Fibroblast of lung (primary cell): ENCODE measurements around the gene HECTD1.

Source experiments
- EZH2 ChIP-seq: IDR thresholded peaks from 2 replicates; pipeline ENCODE4 v1.5.1; 2012; ENCODE audit warnings: low read length, control low read depth, mild to moderate bottlenecking; ENCODE audit errors: missing control alignments
- TF ChIP-seq, protein P1 (sequence below), 2 donors: IDR thresholded peaks in 1 of 2; conservative IDR thresholded peaks in 1 of 2; 1 replicate in 1 of 2; 2 replicates in 1 of 2; pipeline ENCODE4 v1.5.1; 2011 to 2012; ENCODE audit warnings: low read length in 2 of 2, control low read depth in 1 of 2, inconsistent platforms in 1 of 2, low read depth in 1 of 2, mild to moderate bottlenecking in 1 of 2

DNA sequence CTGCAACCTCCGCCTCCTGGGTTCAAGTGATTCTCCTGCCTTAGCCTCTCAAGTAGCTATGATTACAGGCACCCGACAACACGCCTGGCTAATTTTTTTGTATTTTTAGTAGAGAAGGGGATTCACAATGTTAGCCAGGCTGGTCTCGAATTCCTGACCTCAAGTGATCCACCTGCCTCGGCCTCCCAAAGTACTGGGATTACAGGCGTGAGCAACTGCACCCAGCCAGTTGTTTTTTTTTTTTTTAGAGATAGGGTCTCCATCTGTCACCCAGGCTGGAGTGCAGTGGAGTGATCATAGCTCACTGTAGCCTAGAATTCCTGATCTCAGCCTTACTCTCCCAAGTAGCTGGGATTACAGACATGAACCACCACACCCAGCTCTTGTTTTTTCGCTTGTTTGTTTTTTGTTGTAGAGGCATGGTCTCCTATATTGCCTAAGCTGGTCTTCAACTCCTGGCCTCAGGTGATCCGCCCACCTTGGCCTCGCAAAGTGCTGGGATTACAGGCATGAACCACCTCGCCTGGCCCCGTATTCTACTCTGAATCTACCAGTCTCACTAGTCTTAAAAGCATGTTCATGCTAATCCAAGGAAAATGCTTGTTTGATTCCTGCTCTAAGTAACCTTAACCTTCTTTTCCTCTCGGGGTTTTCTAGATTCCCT is 149.8 kb downstream of the HECTD1 start:
- TF ChIP-seq, protein P1, sequence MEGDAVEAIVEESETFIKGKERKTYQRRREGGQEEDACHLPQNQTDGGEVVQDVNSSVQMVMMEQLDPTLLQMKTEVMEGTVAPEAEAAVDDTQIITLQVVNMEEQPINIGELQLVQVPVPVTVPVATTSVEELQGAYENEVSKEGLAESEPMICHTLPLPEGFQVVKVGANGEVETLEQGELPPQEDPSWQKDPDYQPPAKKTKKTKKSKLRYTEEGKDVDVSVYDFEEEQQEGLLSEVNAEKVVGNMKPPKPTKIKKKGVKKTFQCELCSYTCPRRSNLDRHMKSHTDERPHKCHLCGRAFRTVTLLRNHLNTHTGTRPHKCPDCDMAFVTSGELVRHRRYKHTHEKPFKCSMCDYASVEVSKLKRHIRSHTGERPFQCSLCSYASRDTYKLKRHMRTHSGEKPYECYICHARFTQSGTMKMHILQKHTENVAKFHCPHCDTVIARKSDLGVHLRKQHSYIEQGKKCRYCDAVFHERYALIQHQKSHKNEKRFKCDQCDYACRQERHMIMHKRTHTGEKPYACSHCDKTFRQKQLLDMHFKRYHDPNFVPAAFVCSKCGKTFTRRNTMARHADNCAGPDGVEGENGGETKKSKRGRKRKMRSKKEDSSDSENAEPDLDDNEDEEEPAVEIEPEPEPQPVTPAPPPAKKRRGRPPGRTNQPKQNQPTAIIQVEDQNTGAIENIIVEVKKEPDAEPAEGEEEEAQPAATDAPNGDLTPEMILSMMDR (conservative IDR thresholded peaks at IDR 0.05 in 1 of 2, IDR thresholded peaks at IDR 0.05 in 1 of 2; ENCODE audit: low read depth in 1 of 2, low read length in 2 of 2), result no peak
- TF ChIP-seq EZH2, result no peak
